Spinal cord (tissue), 10 donors: ENCODE measurements around the gene SLC22A14. TPM values are rescaled to one million over a fixed set of nuclear protein-coding genes. Genes with fewer than 3 reads are reported as not detected.

ENCODE experiments used
- DNase-seq, 6 donors: peaks; one replicate each; pipeline versions ENCODE4 v3.0.0 to v3.0.0-alpha.2; 2013 to 2015; ENCODE audit warnings: low spot score in 6 of 6, low read depth in 4 of 6
- H3K27ac ChIP-seq: one replicate; pipeline ENCODE4 v1.5.1; 2013; ENCODE audit warnings: low read depth, low read length, control low read depth
- H3K27me3 ChIP-seq: one replicate; pipeline ENCODE4 v1.6.1; 2013; ENCODE audit warnings: low read length; ENCODE audit not compliant: control insufficient read depth, insufficient read depth
- H3K36me3 ChIP-seq: one replicate; pipeline ENCODE4 v1.6.1; 2013; ENCODE audit warnings: low read length; ENCODE audit not compliant: control insufficient read depth, insufficient read depth
- H3K4me1 ChIP-seq: one replicate; pipeline ENCODE4 v1.6.1; 2013; ENCODE audit warnings: low read length; ENCODE audit not compliant: control insufficient read depth, insufficient read depth
- H3K4me3 ChIP-seq: one replicate; pipeline ENCODE4 v1.5.1; 2013; ENCODE audit warnings: low read depth, low read length, control low read depth
- H3K9me3 ChIP-seq: one replicate; pipeline ENCODE4 v1.6.1; 2013; ENCODE audit warnings: low read length; ENCODE audit not compliant: control insufficient read depth, insufficient read depth
- WGBS: methylation state at CpG from one replicate; pipeline ENCODE4 v1.1.5; 2013; ENCODE audit warnings: missing lambda C conversion rate; ENCODE audit not compliant: insufficient coverage; 5-methylcytosine and 5-hydroxymethylcytosine counted together
- polyA plus RNA-seq, 2 donors: library from polyadenylated mRNA; unstranded; fragments of 120-200 nt; gene quantifications; one replicate each; pipeline ENCODE4 v1.2.1, GENCODE V29; 2013; ENCODE audit not compliant: insufficient read length in 2 of 2
- small RNA-seq: library from RNA; depleted of rRNA; stranded (forward); fragments of <200 nt; gene quantifications from one replicate; pipeline ENCODE3, GENCODE V24; 2014; ENCODE audit warnings: low replicate concordance
- total RNA-seq, 2 donors: library from RNA; depleted of rRNA in 1 of 2; stranded (reverse); fragments of 120-200 nt in 1 of 2; fragments of >200 nt in 1 of 2; gene quantifications; one replicate each; pipeline versions ENCODE4 v1.2.3 to v1.2.4, GENCODE V29; 2013 to 2014
- donor health status: healthy.

Gene SLC22A14
- total and polyA plus RNA-seq, 4 donors, result 0.10 to 0.75 (median 0.30) TPM

- H3K36me3 ChIP-seq, result peaks cover 28% of the 10 kb centered on the region
- no peak overlapping the region for H3K27ac ChIP-seq
- no peaks in the 10 kb centered on the region for H3K4me1 ChIP-seq
- no peak for DNase-seq
- H3K4me3 ChIP-seq, result no peak overlapping the region
- no peaks in the 10 kb centered on the region for H3K9me3 ChIP-seq
- no peaks in the 10 kb centered on the region for H3K27me3 ChIP-seq
- 43% methylated on average over 1 of the region's 3 CpGs for WGBS
These were observed 85.7 kb downstream of the SLC22A14 start for GRCh38 chr3:38367779-38368178.

Small RNAs within 50 kb of the gene (small RNA-seq; reads per million reads assigned to genes)
- gene RNU6-235P, result not detected

Other genes with a start within 250 kb of the SLC22A14 start
- 1 to 10 TPM; 1.2 to 7.5 TPM for gene DLEC1, start 243.1 kb upstream of the SLC22A14 start, total RNA-seq
- 1 to 10 TPM; 6.5 to 8.4 TPM for gene DLEC1, start 243.1 kb upstream of the SLC22A14 start, polyA plus RNA-seq
- 10 to 100 TPM; 30.2 to 36.6 TPM for gene ACAA1, start 145.2 kb upstream of the SLC22A14 start, total RNA-seq
- gene ACAA1, start 145.2 kb upstream of the SLC22A14 start, polyA plus RNA-seq, result 100 to 1,000 TPM in 1 of 2 donors, 10 to 100 TPM in 1; 99.3 to 100 TPM
- 1 to 10 TPM; 5.1 to 9.3 TPM for gene MYD88, start 143.6 kb upstream of the SLC22A14 start, total RNA-seq
- gene MYD88, start 143.6 kb upstream of the SLC22A14 start, polyA plus RNA-seq, result 10 to 100 TPM; 21.5 to 22.2 TPM
- 10 to 100 TPM; 33.7 to 36.1 TPM for gene OXSR1, start 116.8 kb upstream of the SLC22A14 start, total RNA-seq
- gene OXSR1, start 116.8 kb upstream of the SLC22A14 start, polyA plus RNA-seq, result 10 to 100 TPM; 32.3 to 33.2 TPM
- gene SLC22A13, start 16.5 kb upstream of the SLC22A14 start, total RNA-seq, result under 1 TPM; 0.40 to 0.50 TPM
- under 1 TPM; 0.10 to 0.42 TPM for gene SLC22A13, start 16.5 kb upstream of the SLC22A14 start, polyA plus RNA-seq
- 1 to 10 TPM; 6.9 to 7.5 TPM for gene XYLB, start 64.5 kb downstream of the SLC22A14 start, total RNA-seq
- gene XYLB, start 64.5 kb downstream of the SLC22A14 start, polyA plus RNA-seq, result 1 to 10 TPM; 4.0 to 5.8 TPM
- 10 to 100 TPM; 14.1 to 16.5 TPM for gene ACVR2B, start 171.6 kb downstream of the SLC22A14 start, total RNA-seq
- gene ACVR2B, start 171.6 kb downstream of the SLC22A14 start, polyA plus RNA-seq, result 10 to 100 TPM; 10.8 to 16.4 TPM
- 10 to 100 TPM; 13.3 to 23.2 TPM for gene EXOG, start 214.0 kb downstream of the SLC22A14 start, total RNA-seq
- 10 to 100 TPM; 16.8 to 24.5 TPM for gene EXOG, start 214.0 kb downstream of the SLC22A14 start, polyA plus RNA-seq